ENCODE measurements around the gene CWC22.

GRCh38 chr2:179965291-179966258 lies 41.5 kb downstream of the CWC22 start:
- no peak for TF ChIP-seq CTCF (IDR thresholded peaks at IDR 0.05; ENCODE audit: poor library complexity)
- no peak for TF ChIP-seq EZH2 (IDR thresholded peaks at IDR 0.05; ENCODE audit: borderline replicate concordance)
